ENCODE results near the gene GABRG3.

The GABRG3 gene

GRCh38 chr15:27065785-27066184 is 94.8 kb downstream of the GABRG3 start:
- DNase-seq: no peak

GRCh38 chr15:27066446-27066845 is 95.5 kb downstream of the GABRG3 start:
- no peak for DNase-seq

GRCh38 chr15:27067175-27067574 is 96.2 kb downstream of the GABRG3 start:
- no peak for DNase-seq

- no peak for DNase-seq
Observed at GRCh38 chr15:27070841-27071240, 99.9 kb downstream of the GABRG3 start.

GRCh38 chr15:27074179-27074578 is 103.2 kb downstream of the GABRG3 start:
- no peak for DNase-seq

- no peak for DNase-seq
Observed at GRCh38 chr15:27077790-27078189, 106.8 kb downstream of the GABRG3 start.

GRCh38 chr15:27081676-27082418 is 110.9 kb downstream of the GABRG3 start:
- DNase-seq: no peak

GRCh38 chr15:27082526-27082925 is 111.5 kb downstream of the GABRG3 start:
- DNase-seq: no peak

GRCh38 chr15:27084844-27085243 is 113.9 kb downstream of the GABRG3 start:
- no peak for DNase-seq

GRCh38 chr15:27086149-27086548 is 115.2 kb downstream of the GABRG3 start:
- DNase-seq: no peak

GRCh38 chr15:27086805-27087204 is 115.8 kb downstream of the GABRG3 start:
- DNase-seq: no peak

- no peak for DNase-seq
Observed at GRCh38 chr15:27087651-27088583, 116.9 kb downstream of the GABRG3 start.

- no peak for DNase-seq
Observed at GRCh38 chr15:27088584-27089232, 117.7 kb downstream of the GABRG3 start.

- DNase-seq: no peak
Observed at GRCh38 chr15:27089233-27089586, 118.2 kb downstream of the GABRG3 start.

GRCh38 chr15:27089676-27090075 is 118.7 kb downstream of the GABRG3 start:
- no peak for DNase-seq

- DNase-seq: no peak
Observed at GRCh38 chr15:27091270-27091940, 120.4 kb downstream of the GABRG3 start.

GRCh38 chr15:27092390-27092789 is 121.4 kb downstream of the GABRG3 start:
- no peak for DNase-seq

- no peak for DNase-seq
Observed at GRCh38 chr15:27094235-27094634, 123.3 kb downstream of the GABRG3 start.

GRCh38 chr15:27095886-27096624 is 125.1 kb downstream of the GABRG3 start:
- DNase-seq: no peak

- no peak for DNase-seq
Observed at GRCh38 chr15:27097506-27097905, 126.5 kb downstream of the GABRG3 start.

GRCh38 chr15:27101982-27102381 is 131.0 kb downstream of the GABRG3 start:
- DNase-seq: no peak

GRCh38 chr15:27111323-27111722 is 140.3 kb downstream of the GABRG3 start:
- no peak for DNase-seq
